ENCODE results near the gene WDR87.
"Not testable (repeated sequence)": the region's sequence is repeated elsewhere in the genome, so short reads cannot be mapped to it uniquely, and the experiment has no call there.

The WDR87 gene

DNA sequence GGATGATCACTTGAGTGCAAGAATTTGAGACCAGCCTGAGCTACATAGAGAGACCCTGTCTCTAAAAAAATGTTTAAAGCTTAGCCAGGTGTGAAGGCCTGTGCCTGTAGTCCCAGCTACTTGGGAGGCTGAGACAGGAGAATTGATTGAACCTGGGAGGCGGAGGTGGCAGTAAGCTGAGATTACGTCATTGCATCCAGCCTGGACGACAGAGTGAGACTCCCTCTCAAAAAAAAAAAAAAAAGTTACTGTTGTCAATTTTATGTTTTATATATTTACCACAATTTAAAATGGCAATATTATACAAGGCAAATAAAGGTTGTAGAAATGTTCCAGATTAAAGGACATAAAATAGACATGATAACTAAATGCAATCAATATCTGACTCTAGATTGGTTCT is 29.2 kb downstream of the WDR87 start:
- no peak for DNase-seq (ENCODE audit: low spot score)

DNA sequence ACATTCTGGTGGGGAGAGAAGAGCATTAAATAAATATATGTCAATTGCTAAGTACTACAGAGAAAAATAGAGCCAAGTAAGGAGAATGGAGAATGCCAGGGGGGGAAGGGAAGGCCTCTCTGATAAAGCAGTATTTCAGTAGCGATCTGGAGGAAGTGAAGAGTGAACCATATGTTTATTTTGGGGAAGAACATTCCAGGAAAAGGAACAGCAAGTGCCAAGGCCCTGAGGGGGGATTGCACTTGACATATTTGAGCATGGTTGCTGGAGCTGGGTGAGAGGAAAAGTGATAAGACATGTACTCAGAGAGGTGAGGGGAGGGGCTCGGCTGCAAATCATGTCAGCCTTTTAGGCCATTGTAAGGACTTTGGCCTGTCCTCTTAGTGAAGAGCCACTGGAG is 30.4 kb downstream of the WDR87 start:
- DNase-seq (ENCODE audit: low spot score): no peak

GRCh38 chr19:37874784-37875183 is 31.6 kb downstream of the WDR87 start:
- DNase-seq (ENCODE audit: low spot score): no peak

DNA sequence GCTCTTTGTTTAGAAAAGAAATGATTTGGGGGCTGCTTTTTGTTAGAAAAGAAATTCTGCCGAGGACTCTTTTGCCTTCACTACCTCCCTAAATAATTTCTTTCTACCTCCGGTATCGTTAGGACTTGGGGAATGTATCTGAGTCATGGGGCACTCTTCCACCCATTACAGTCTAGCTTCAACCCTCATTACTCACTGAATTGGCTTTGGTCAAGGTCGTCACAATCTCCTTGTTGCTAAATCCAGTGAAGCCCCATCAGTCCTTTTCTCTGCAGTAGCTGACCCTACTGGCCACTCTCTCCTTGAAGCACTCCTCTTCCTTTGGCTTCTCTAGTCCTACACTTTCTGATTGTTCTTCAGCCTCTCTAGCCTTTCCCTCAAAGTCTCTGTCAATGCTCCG is 34.0 kb downstream of the WDR87 start:
- DNase-seq (ENCODE audit: low spot score): no peak

GRCh38 chr19:37869766-37870340 is 36.5 kb downstream of the WDR87 start:
- no peak for DNase-seq (ENCODE audit: low spot score)

DNA sequence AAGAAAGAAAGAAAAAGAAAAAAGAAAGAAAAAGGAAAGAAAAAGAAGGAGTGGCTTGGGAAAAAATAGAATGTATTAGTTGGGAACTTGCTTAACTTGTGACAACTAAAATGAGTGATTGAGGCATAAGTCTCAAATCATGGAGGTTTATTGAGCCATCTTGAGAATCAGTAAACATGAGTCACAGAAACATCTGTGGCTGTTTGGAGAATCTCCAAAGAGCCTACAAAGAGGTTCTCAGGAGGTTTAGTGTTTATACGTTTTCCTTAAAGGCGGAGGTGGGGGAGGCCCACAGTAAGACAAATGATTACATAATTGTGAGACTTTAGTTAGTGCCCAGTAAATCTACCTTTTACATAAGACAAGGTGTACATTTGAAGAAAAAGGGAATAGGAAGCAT is 38.6 kb downstream of the WDR87 start:
- DNase-seq (ENCODE audit: low spot score): no peak

- not testable (repeated sequence) for DNase-seq (ENCODE audit: low spot score)
These were observed 40.5 kb downstream of the WDR87 start for GRCh38 chr19:37865930-37866329.

DNA sequence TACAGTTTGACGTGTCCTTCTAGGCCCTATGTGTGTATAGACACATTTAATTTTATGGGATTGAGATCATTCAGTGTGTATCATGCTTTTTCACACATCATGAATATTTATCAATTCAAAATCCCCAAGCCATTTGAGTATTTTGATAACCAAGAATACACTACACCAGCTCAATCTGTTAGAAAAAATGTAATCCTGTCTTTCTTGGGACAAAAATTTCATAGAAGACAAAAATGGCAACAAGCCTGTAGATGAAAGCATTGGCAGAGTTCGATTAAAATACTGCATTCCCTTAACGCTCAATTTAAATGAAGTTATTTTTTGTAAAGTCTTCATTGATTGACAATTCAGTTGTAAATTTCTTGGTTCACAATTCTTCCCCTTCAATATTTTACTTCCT is 41.9 kb downstream of the WDR87 start:
- no peak for DNase-seq (ENCODE audit: low spot score)

DNA sequence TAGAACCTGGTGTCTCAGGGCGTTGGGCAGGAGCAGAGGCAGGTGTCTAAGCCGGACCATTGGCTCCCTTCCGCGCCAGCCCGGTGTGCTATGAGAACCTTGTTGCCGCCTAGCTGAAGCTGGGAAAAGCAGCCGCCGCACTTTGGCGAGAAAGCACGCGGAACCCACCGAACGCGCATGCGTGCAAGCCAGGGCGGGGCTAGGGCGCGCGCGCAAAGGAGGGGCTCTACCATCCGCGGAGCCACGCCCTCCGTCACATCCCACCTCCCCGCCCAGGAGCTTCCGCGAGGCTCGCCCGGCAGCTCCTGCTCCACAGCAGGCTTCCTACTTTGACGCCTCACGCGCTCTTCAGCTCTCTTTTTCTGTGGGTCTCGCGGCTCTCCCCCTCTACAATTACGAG is 51.3 kb downstream of the WDR87 start:
- peak; percentile 79 for DNase-seq (ENCODE audit: low spot score)

DNA sequence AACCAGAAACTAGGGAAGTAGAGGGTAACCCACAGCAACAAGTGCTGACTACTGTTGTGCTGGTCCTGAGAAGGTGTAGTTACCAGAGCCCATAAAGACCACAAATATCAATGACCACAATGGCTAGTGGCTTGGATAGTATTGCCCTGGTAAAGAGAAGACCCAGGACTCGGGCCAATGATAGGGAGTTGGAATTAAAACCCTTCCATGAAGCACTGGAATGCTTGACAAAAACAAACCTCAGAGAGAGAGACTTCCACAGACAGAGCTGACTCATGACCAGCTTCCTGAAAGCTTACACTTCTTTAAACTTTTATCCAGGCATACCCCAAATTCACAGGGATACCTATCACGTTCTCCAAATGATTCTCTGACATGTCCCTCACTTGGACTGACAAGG is 60.5 kb downstream of the WDR87 start:
- no peak for DNase-seq (ENCODE audit: low spot score)
